Duodenal mucosa (tissue), 2 donors: ENCODE results near the gene STK33.
"Not testable (repeated sequence)": the region's sequence is repeated elsewhere in the genome, so short reads cannot be mapped to it uniquely, and the experiment has no call there.

ENCODE experiments used
- H3K27ac ChIP-seq: one replicate; pipeline ENCODE4 v1.7.0; 2013; ENCODE audit warnings: low read depth, low read length
- H3K27me3 ChIP-seq, 2 donors: one replicate each; pipeline ENCODE4 v1.7.0; 2013; ENCODE audit warnings: low read length in 2 of 2, control low read depth in 1 of 2; ENCODE audit not compliant: insufficient read depth in 2 of 2, control insufficient read depth in 1 of 2
- H3K36me3 ChIP-seq, 2 donors: one replicate each; pipeline ENCODE4 v1.7.0; 2013; ENCODE audit warnings: low read length in 2 of 2, control low read depth in 1 of 2; ENCODE audit not compliant: insufficient read depth in 2 of 2, control insufficient read depth in 1 of 2
- H3K4me1 ChIP-seq, 2 donors: one replicate each; pipeline ENCODE4 v1.7.0; 2013; ENCODE audit warnings: low read length in 2 of 2, control low read depth in 1 of 2; ENCODE audit not compliant: insufficient read depth in 2 of 2, control insufficient read depth in 1 of 2
- H3K4me3 ChIP-seq, 2 donors: one replicate each; pipeline ENCODE4 v1.7.0; 2013; ENCODE audit warnings: low read length in 2 of 2, low read depth in 1 of 2
- H3K9ac ChIP-seq, 2 donors: one replicate each; pipeline ENCODE4 v1.7.0; 2013; ENCODE audit warnings: low read length in 2 of 2, low read depth in 1 of 2
- H3K9me3 ChIP-seq, 2 donors: one replicate each; pipeline ENCODE4 v1.7.0; 2013; ENCODE audit warnings: low read length in 2 of 2, control low read depth in 1 of 2; ENCODE audit not compliant: control insufficient read depth in 1 of 2

The STK33 gene

DNA sequence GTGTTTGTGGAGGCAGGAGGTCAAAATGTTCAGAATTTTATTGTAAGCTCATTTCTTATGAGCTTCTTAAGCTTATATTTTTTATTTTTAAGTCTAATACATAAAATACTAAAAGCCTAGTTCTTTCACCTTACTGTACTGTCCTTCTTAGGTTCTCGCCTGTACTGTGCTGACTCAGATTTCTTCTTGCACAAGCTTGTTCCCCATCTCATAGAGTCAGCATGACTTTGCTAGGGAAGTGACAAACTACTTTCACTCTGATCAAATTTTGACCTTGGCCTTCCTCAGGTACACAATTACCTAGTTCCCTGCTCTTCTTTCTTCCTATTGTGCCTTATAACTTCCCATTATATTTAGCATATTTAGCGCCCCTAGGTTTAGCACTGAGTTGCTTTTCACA, 81.5 kb downstream of the STK33 start:
- peaks cover 0 to 13% of the 10 kb centered on the region in 2 donors for H3K9me3 ChIP-seq
- H3K4me3 ChIP-seq: no peak overlapping the region
- H3K36me3 ChIP-seq: no peaks in the 10 kb centered on the region
- no peak overlapping the region for H3K9ac ChIP-seq
- no peak overlapping the region for H3K27ac ChIP-seq
- H3K27me3 ChIP-seq: no peaks in the 10 kb centered on the region
- no peaks in the 10 kb centered on the region for H3K4me1 ChIP-seq

DNA sequence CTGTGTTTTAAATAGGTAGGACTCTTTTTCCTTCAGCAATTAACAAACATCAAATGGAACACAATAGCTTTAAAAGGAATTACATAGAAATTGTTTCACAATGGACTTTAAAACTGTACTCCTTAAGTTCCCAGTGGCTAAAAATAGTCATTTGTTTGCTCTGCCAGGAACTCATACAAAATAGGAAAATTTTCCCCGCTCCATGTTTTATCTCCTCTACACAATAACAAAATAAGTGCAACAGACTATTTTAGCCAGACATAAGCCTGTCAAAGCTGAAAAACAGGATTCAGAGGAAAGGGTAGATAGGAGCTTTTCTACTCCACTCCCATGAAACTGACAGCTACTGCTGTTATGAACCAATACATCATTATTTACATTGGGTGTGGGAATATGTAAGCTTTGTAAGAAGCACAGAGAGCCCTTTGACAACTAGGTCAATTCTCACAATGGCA, 90.1 kb downstream of the STK33 start:
- Histone ChIP-seq H3K36me3 (no peaks in the 10 kb centered on the region), H3K9ac (no peak overlapping the region), H3K4me1 (peaks cover 0 to 7% of the 10 kb centered on the region in 2 donors), H3K4me3 (no peak overlapping the region), H3K27me3 (no peaks in the 10 kb centered on the region), H3K27ac (no peak overlapping the region), H3K9me3 (no peaks in the 10 kb centered on the region)

DNA sequence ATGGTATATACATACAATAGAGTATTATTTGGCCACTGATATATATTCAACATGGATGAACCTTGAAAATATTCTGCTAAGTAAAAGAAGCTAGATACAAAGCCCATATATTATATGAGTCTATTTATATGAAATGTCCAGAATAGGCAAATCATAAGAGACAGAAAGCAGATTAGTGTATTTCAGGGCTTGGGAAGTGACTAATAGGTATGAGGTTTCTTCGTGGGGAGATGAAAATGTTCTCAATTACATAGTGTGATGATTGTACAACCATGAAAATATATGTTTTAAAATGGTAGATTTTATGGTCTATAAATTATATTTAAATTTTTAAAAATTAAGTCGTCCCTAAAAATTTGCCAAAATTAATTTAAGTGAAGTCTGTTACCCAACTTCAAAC, 92.2 kb downstream of the STK33 start:
- no peaks in the 10 kb centered on the region for H3K27me3 ChIP-seq
- no peaks in the 10 kb centered on the region for H3K36me3 ChIP-seq
- H3K4me1 ChIP-seq: peaks cover 0 to 7% of the 10 kb centered on the region in 2 donors
- H3K27ac ChIP-seq: no peak overlapping the region
- peaks cover 2 to 3% of the 10 kb centered on the region in 2 donors for H3K9me3 ChIP-seq
- no peak overlapping the region for H3K9ac ChIP-seq
- no peak overlapping the region for H3K4me3 ChIP-seq

DNA sequence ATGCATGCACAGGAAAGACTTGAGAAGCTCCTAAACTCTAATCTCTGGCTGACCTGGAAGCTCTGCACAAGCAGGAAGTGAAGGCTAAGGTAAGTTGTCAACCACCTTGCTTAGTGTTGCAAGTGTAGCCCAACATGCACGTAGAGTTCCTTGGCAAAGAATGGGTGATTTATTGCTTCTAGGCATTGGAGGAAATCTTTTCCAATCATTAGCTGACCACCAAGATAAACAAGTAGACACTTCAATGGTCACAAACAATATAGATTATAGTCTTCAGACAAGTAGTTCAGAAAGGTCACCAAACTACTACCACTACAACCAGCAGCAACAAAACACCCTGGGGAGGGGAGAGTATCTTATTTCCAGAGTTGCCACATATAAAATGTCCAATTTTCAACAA, 105.6 kb downstream of the STK33 start:
- no peak overlapping the region for H3K4me3 ChIP-seq
- no peaks in the 10 kb centered on the region for H3K36me3 ChIP-seq
- no peak overlapping the region for H3K9ac ChIP-seq
- peaks cover 3 to 4% of the 10 kb centered on the region in 2 donors for H3K9me3 ChIP-seq
- no peaks in the 10 kb centered on the region for H3K4me1 ChIP-seq
- H3K27ac ChIP-seq: no peak overlapping the region
- H3K27me3 ChIP-seq: no peaks in the 10 kb centered on the region

DNA sequence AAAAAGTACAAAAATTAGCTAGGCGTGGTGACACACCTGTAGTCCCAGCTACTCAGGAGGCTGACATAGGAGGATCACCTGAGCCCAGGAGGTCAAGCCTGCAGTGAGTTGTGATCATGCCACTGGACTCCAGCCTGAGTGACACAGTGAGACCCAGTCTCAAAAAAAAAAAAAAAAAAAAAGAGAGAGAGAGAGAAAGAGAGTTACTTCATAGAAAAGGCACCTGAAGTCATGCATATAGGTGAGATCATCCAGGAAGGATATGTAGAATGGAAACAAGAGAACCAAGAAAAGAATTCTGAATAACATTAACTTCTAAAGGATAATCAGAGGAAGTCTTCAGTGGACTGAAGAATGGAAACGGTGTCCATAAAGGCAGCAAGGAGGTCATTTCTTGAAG, 106.8 kb downstream of the STK33 start:
- Histone ChIP-seq H3K27me3 (no peaks in the 10 kb centered on the region), H3K9ac (no peak overlapping the region), H3K9me3 (peaks cover 3 to 4% of the 10 kb centered on the region in 2 donors)

DNA sequence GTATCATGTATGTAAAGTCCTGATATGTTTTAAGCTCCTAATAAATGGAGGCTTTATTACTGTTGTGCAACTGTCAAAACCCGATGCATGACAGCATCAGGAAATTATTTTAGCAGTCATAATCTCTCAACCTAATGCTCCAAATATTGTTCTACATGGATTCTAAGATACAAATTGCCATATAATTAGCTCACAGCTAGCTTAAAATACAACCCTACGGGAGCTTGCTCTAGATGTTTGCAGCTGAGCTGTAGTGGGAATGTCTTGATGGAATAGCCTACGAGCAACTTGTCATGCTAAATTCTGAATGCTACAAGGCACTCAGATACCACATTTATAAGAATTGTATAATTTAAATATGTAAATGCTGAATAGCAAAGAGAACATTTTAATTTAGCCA, 109.8 kb downstream of the STK33 start:
- no peaks in the 10 kb centered on the region for H3K4me1 ChIP-seq
- no peaks in the 10 kb centered on the region for H3K27me3 ChIP-seq
- no peaks in the 10 kb centered on the region for H3K36me3 ChIP-seq
- no peak overlapping the region for H3K9ac ChIP-seq
- H3K9me3 ChIP-seq: no peaks in the 10 kb centered on the region
- H3K4me3 ChIP-seq: no peak overlapping the region
- no peak overlapping the region for H3K27ac ChIP-seq

More for the DNA sequence above, 106.8 kb downstream of the STK33 start:
- H3K4me3 ChIP-seq: no peak overlapping the region
- no peaks in the 10 kb centered on the region for H3K4me1 ChIP-seq
- H3K36me3 ChIP-seq: no peaks in the 10 kb centered on the region
- H3K27ac ChIP-seq: no peak overlapping the region

DNA sequence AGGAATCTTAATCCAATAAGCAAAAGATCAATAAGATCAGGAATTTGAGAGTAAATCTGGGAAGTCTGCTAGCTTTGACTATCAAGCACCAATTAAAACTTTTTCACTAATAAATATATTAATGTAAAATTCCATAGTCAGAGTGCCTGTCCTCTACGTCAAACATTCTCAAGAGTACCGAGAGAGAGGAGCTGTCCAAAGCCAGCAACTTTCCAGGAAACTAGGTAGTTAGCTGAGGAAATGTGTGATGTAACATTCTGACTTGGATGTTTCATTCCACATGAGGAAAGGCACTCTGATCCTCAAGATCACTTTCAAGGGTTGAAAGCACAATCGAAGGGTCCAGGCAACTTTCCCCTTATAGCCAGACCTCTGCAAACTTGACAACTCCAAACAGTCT, 113.2 kb downstream of the STK33 start:
- no peak overlapping the region for H3K27ac ChIP-seq
- no peaks in the 10 kb centered on the region for H3K36me3 ChIP-seq
- no peak overlapping the region for H3K4me3 ChIP-seq
- H3K4me1 ChIP-seq: no peaks in the 10 kb centered on the region
- no peaks in the 10 kb centered on the region for H3K27me3 ChIP-seq
- H3K9me3 ChIP-seq: no peaks in the 10 kb centered on the region
- no peak overlapping the region for H3K9ac ChIP-seq

DNA sequence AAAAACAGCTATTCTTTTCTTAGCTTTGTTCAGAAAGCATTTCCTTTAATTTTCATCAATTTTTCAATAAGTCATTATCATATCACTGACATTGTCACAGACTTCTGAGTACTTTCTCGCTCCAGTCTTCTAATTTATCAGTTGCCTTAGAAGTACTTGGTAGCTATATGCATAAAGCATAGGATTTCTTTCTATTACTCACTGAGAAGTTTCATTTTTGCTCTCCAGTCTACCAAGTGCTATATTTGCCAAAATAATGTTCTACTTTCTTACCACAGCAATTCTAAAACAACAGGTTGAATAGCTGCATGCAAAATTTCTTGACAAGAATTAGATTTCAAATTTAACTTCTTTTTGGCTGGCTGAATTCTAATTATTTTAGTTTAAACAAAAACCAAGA, 116.3 kb downstream of the STK33 start:
- Histone ChIP-seq H3K27ac (no peak overlapping the region), H3K36me3 (no peaks in the 10 kb centered on the region), H3K9me3 (no peaks in the 10 kb centered on the region), H3K9ac (no peak overlapping the region), H3K4me3 (no peak overlapping the region), H3K27me3 (no peaks in the 10 kb centered on the region), H3K4me1 (no peaks in the 10 kb centered on the region)

DNA sequence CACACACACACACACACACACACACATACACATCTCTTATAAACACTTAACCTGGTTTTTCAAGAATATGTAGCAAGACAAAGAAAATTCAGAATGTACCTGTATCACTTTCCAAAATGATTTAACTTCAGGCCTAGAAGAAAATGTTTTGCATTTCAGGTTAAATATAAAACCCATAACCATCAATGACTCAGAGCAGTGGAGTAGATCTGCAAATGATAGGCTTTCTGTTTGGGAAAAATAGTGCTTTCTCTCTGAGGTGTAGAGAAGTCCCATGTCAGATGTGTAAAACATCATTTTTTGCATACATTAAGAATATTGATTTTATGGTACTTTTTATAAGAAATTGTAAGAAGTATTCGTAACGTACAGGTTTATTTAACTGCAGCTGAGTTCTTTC, 116.9 kb downstream of the STK33 start:
- Histone ChIP-seq H3K27me3 (no peaks in the 10 kb centered on the region), H3K9me3 (no peaks in the 10 kb centered on the region), H3K4me1 (no peaks in the 10 kb centered on the region), H3K9ac (no peak overlapping the region), H3K27ac (no peak overlapping the region), H3K4me3 (no peak overlapping the region), H3K36me3 (no peaks in the 10 kb centered on the region)

DNA sequence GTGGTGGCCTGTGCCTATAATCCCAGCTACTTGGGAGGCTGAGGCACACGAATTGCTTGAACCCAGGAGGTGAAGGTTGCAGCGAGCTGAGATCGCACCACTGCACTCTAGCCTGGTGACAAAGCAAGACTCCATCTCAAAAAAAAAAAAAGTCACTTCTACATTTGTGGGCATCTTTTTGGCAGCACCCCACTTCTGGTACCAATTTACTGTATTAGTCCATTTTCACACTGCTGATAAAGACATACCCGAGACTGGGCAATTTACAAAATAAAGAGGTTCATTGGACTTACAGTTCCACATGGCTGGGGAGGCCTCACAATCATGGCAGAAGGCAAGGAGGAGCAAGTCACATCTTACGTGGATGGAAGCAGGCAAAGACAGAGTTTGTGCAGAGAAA, 126.2 kb downstream of the STK33 start:
- H3K27ac ChIP-seq, H3K4me3 ChIP-seq, H3K9ac ChIP-seq, H3K27me3 ChIP-seq, H3K9me3 ChIP-seq, H3K36me3 ChIP-seq, H3K4me1 ChIP-seq: not testable (repeated sequence)

DNA sequence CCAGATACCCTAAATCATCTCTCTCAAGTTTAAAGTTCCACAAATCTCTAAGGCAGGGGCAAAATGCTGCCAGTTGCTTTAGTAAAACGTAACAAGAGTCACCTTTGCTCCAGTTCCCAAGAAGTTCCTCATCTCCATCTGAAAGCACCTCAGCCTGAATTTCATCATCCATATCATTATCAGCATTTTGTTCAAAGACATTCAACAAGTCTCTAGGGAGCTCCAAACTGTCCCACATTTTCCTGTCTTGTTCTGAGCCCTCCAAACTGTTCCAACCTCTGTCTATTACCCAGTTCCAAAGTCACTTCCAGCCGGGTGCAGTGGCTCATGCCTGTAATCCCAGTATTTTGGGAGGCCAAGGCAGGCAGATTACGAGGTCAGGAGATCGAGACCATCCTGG, 126.7 kb downstream of the STK33 start:
- not testable (repeated sequence) for H3K9ac ChIP-seq, H3K4me1 ChIP-seq, H3K9me3 ChIP-seq, H3K4me3 ChIP-seq, H3K36me3 ChIP-seq, H3K27ac ChIP-seq, H3K27me3 ChIP-seq
